Measurements from ENCODE around the gene DCHS2.

DCHS2 gene

DNA sequence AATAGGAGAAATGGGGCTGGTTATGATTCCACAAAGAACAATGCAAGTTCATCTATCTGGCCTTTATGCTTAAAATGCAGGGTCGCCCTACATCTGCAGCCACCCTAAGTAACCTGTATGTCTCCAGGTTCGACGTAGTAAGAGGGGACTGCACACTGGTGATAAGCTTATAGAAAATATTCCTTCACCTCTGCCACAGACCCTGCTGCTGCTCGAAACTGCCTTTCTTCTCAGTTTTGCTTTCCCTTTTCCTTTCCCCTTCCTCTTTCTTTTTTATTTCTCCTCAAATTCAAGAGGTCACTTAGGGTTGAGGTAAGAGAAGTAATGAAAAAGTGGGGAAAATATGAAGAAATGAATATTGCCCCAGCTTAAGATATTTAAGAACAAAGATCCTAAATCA lies 123.5 kb downstream of the DCHS2 start:
- TF ChIP-seq SIN3A (IDR thresholded peaks at IDR 0.05; ENCODE audit: borderline replicate concordance, insufficient read depth, low read length) (no peak), TAF1 (IDR thresholded peaks at IDR 0.05; ENCODE audit: borderline replicate concordance, insufficient read depth, low read length) (no peak), POLR2AphosphoS5 (IDR thresholded peaks at IDR 0.05; ENCODE audit: low read depth, low read length) (no peak), FOXP2 (optimal IDR thresholded peaks at IDR 0.05; ENCODE audit: borderline replicate concordance, extremely low read depth, extremely low read length, insufficient read depth) (no peak)
- TF ChIP-seq, protein P1, sequence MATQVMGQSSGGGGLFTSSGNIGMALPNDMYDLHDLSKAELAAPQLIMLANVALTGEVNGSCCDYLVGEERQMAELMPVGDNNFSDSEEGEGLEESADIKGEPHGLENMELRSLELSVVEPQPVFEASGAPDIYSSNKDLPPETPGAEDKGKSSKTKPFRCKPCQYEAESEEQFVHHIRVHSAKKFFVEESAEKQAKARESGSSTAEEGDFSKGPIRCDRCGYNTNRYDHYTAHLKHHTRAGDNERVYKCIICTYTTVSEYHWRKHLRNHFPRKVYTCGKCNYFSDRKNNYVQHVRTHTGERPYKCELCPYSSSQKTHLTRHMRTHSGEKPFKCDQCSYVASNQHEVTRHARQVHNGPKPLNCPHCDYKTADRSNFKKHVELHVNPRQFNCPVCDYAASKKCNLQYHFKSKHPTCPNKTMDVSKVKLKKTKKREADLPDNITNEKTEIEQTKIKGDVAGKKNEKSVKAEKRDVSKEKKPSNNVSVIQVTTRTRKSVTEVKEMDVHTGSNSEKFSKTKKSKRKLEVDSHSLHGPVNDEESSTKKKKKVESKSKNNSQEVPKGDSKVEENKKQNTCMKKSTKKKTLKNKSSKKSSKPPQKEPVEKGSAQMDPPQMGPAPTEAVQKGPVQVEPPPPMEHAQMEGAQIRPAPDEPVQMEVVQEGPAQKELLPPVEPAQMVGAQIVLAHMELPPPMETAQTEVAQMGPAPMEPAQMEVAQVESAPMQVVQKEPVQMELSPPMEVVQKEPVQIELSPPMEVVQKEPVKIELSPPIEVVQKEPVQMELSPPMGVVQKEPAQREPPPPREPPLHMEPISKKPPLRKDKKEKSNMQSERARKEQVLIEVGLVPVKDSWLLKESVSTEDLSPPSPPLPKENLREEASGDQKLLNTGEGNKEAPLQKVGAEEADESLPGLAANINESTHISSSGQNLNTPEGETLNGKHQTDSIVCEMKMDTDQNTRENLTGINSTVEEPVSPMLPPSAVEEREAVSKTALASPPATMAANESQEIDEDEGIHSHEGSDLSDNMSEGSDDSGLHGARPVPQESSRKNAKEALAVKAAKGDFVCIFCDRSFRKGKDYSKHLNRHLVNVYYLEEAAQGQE (IDR thresholded peaks at IDR 0.05; ENCODE audit: insufficient read depth in 1 of 2, low read depth in 2 of 2, low read length in 2 of 2) = no peak

DNA sequence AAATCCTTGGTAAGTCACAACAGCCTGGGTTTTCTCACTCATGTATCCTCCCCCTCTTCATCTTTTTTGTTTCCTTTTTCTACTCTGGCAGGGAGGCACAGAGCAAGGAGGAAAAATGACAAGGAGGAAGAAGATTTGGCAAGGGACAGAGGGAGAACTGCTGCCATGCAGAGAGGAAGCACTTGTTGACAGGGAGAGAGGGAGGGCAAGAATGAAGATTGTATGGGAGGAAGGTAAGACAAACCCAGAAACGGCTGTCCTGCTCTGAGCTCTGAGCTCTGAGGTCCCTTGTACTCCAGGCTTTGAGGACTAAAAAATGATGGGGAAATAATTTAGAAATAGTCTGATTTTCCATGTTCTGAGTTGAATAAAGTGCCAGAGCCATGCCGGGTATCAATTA lies 123.9 kb downstream of the DCHS2 start:
- TF ChIP-seq POLR2AphosphoS5 (IDR thresholded peaks at IDR 0.05; ENCODE audit: low read depth, low read length) = no peak
- TF ChIP-seq TAF1 (IDR thresholded peaks at IDR 0.05; ENCODE audit: borderline replicate concordance, insufficient read depth, low read length) = no peak
- TF ChIP-seq FOXP2 (optimal IDR thresholded peaks at IDR 0.05; ENCODE audit: borderline replicate concordance, extremely low read depth, extremely low read length, insufficient read depth) = no peak
- no peak for TF ChIP-seq SIN3A (IDR thresholded peaks at IDR 0.05; ENCODE audit: borderline replicate concordance, insufficient read depth, low read length)
- TF ChIP-seq, protein P1 (IDR thresholded peaks at IDR 0.05; ENCODE audit: insufficient read depth in 1 of 2, low read depth in 2 of 2, low read length in 2 of 2) = no peak

DNA sequence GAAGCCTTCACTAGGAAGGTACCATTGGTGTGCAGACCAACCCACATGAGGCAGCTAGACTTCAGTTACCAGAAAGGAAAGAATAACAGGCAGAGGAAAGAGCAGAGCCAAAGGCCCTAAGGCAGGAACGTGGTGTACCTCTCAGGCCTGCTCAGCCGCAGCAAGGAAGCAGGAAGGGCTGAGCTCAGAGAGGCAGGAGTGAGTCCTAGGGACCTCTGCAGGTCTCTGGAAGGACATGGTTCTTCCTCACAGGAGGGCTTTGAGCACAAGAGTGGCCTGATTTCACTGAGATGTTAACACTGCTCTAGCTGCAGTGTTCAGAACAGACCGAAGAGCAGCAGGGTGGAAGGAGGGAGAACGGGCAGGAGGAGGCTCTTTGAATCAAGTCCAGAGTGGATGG lies 124.6 kb downstream of the DCHS2 start:
- TF ChIP-seq SIN3A (IDR thresholded peaks at IDR 0.05; ENCODE audit: borderline replicate concordance, insufficient read depth, low read length) = no peak
- TF ChIP-seq FOXP2 (optimal IDR thresholded peaks at IDR 0.05; ENCODE audit: borderline replicate concordance, extremely low read depth, extremely low read length, insufficient read depth) = no peak
- no peak for TF ChIP-seq POLR2AphosphoS5 (IDR thresholded peaks at IDR 0.05; ENCODE audit: low read depth, low read length)

DNA sequence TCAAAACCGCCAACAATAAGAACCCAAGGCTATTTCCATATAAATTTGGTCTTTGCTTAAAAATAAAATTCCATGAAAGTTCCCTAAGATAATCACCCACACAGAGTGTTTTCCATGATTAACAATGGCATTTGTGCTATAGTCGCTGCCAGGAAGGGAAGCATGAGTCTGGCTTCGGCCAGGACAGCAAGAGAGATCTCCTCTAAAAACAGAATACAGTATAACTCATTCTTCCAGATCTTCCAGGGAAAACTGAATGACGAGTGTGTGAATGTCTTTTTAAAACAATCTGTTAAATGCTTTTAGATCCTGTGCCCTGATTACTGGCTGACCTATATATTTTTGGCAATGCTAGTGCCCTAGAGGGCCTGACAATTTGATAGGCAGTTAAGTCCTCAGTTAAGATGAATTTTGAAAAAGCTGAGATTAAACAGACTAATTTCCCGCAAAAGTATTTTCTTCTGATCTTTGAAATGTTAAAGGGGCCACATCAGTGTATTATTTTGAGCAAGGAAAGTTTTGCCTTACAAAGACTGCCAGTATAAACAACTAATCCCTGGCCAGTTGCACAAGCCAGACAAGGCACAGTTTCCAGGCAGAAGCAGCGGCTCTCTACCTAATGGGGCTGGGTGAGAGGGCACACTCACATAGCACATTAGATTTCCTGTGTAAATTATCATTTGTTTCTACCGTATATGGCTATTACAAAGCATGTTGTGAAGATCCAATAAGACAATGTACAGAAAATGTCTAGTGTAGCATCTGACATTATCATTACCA lies 127.3 kb downstream of the DCHS2 start:
- TF ChIP-seq, protein P1 (IDR thresholded peaks at IDR 0.05; ENCODE audit: insufficient read depth in 1 of 2, low read depth in 2 of 2, low read length in 2 of 2) = no peak
- TF ChIP-seq POLR2AphosphoS5 (IDR thresholded peaks at IDR 0.05; ENCODE audit: low read depth, low read length) (no peak), TAF1 (IDR thresholded peaks at IDR 0.05; ENCODE audit: borderline replicate concordance, insufficient read depth, low read length) (no peak), FOXP2 (optimal IDR thresholded peaks at IDR 0.05; ENCODE audit: borderline replicate concordance, extremely low read depth, extremely low read length, insufficient read depth) (no peak), SIN3A (IDR thresholded peaks at IDR 0.05; ENCODE audit: borderline replicate concordance, insufficient read depth, low read length) (no peak)

DNA sequence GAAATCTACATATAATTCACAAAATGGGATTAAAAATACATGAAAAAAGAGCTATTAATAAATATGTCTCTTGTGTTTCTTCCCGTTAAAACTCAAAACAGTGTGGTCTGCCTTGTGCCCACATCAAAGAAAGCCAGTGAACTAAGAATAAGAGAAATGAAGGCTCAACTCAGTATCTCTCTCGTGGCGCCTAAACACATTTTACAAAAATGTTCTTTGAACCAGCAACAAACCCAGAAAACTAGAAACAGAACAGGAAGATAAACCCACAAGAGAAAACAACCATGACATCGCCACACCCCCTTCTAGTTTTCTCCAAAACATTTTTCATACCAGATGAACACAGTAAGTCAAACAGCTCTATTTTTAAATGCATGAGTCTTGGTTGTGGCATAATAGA lies 130.1 kb downstream of the DCHS2 start:
- TF ChIP-seq FOXP2 (optimal IDR thresholded peaks at IDR 0.05; ENCODE audit: borderline replicate concordance, extremely low read depth, extremely low read length, insufficient read depth) (no peak), POLR2AphosphoS5 (IDR thresholded peaks at IDR 0.05; ENCODE audit: low read depth, low read length) (no peak), SIN3A (IDR thresholded peaks at IDR 0.05; ENCODE audit: borderline replicate concordance, insufficient read depth, low read length) (no peak), TAF1 (IDR thresholded peaks at IDR 0.05; ENCODE audit: borderline replicate concordance, insufficient read depth, low read length) (no peak)
- TF ChIP-seq, protein P1 (IDR thresholded peaks at IDR 0.05; ENCODE audit: insufficient read depth in 1 of 2, low read depth in 2 of 2, low read length in 2 of 2) = no peak
